Measurements from ENCODE around the gene POM121C.
"Not testable (repeated sequence)": the region's sequence is repeated elsewhere in the genome, so short reads cannot be mapped to it uniquely, and the experiment has no call there.

GRCh38 chr7:75374144-75374518, 112.0 kb downstream of the POM121C start:
- not testable (repeated sequence) for TF ChIP-seq CTCF (IDR thresholded peaks at IDR 0.05; ENCODE audit: insufficient read depth, low read depth, low read length); EZH2 (IDR thresholded peaks at IDR 0.05; ENCODE audit: insufficient read depth, low read length)
